Adrenal gland (tissue), 12 donors: ENCODE results near the gene RPTOR. TPM values are rescaled to one million over a fixed set of nuclear protein-coding genes. Genes with fewer than 3 reads are reported as not detected.

ENCODE experiments used
- DNase-seq, 7 donors: peaks; one replicate each; pipeline ENCODE4 v3.0.0-alpha.2; 2019 to 2020
- H3K27ac ChIP-seq, 5 donors: fragments of 200-600 bp; sonication (generic) in 4 of 5; 1 replicate in 3 of 5; 2 replicates in 2 of 5; pipeline versions ENCODE4 v1.5.1 to v1.8.0; 2016 to 2020; ENCODE audit warnings: mild to moderate bottlenecking in 1 of 5
- H3K27me3 ChIP-seq: fragments of 200-600 bp; 2 replicates; pipeline ENCODE4 v1.8.0; 2021
- H3K36me3 ChIP-seq, 2 donors: fragments of 200-600 bp; replicated peaks in 1 of 2; 1 replicate in 1 of 2; 2 replicates in 1 of 2; pipeline versions ENCODE4 v1.5.1 to v1.8.0; 2018 to 2022
- H3K4me1 ChIP-seq, 2 donors: fragments of 200-600 bp; replicated peaks in 1 of 2; 1 replicate in 1 of 2; 2 replicates in 1 of 2; pipeline versions ENCODE4 v1.5.1 to v1.8.0; 2018 to 2021
- H3K4me3 ChIP-seq, 4 donors: fragments of 200-600 bp; sonication (generic) in 3 of 4; one replicate each; pipeline ENCODE4 v1.5.1; 2016 to 2018
- H3K9me3 ChIP-seq, 3 donors: fragments of 200-600 bp; sonication (generic) in 1 of 3; replicated peaks in 1 of 3; 1 replicate in 2 of 3; 2 replicates in 1 of 3; pipeline versions ENCODE4 v1.5.1 to v1.8.0; 2016 to 2021
- CTCF ChIP-seq, 6 experiments: fragments of 450-650 bp in 4 of 6; fragments of 200-600 bp in 2 of 6; sonication (generic) in 1 of 6; IDR thresholded peaks; 1 replicate in 5 of 6; 2 replicates in 1 of 6; pipeline versions ENCODE4 v1.5.1 to v1.8.0; 2016 to 2021; ENCODE audit warnings: antibody characterized with exemption in 6 of 6, mild to moderate bottlenecking in 2 of 6, moderate library complexity in 1 of 6
- POLR2A ChIP-seq, 2 donors: fragments of 450-650 bp; IDR thresholded peaks; one replicate each; pipeline ENCODE4 v1.6.1; 2017; ENCODE audit warnings: antibody characterized with exemption in 2 of 2, mild to moderate bottlenecking in 2 of 2, moderate library complexity in 1 of 2
- WGBS, 4 donors: extraction: QIAGEN DNeasy Blood & Tissue Kit in 2 of 4; methylation state at CpG; one replicate each; pipeline versions ENCODE4 v1.1.5 to v1.1.7; 2013 to 2017; 5-methylcytosine and 5-hydroxymethylcytosine counted together
- intact Hi-C, 2 donors: fragments of 100-400 bp; cut with DNase I; formaldehyde crosslinking; loops; one replicate each; pipeline versions ENCODE4 v1.14.1 to v1.15.0; 2022 to 2023
- polyA plus RNA-seq, 3 donors: library from polyadenylated mRNA; stranded (reverse); fragments of 200-250 nt in 2 of 3; fragments of 350-450 nt in 1 of 3; fragmentation: Illumina TruSeq in 1 of 3; extraction: RNeasy Lipid Tissue Mini Kit (QIAGEN cat#74804) in 1 of 3; gene quantifications; one replicate each; pipeline ENCODE4 v1.2.3, GENCODE V29; 2013 to 2014
- total RNA-seq, 9 donors: library from RNA; depleted of rRNA in 4 of 9; stranded (reverse); fragments of >200 nt in 4 of 9; fragments of 120-200 nt in 1 of 9; fragmentation: NEBNext Ultra II Directional in 1 of 9; extraction: Animal tissue kit (Norgen Biotek cat#: 25700) in 1 of 9; gene quantifications; one replicate each; pipeline versions ENCODE4 v1.1.0 to v1.2.4, GENCODE V29; 2013 to 2023
- donor health status: healthy with polysubstance abuse.
- donor health status: Bipolar disorder and iron deficiency.
- donor health status: DM: yes; HTN: yes; CAD: no.
- donor health status: DM: no; HTN: no; CAD: no.
- donor health status: DM: no; HTN: no; CAD: no.
- donor health status: DM: yes; HTN: yes; CAD: no.

RPTOR gene
- total and polyA plus RNA-seq, 12 donors: 9.7 to 53.3 (median 29.7) TPM

GRCh38 chr17:80703142-80703478 is 158.5 kb downstream of the RPTOR start:
- 74 to 85% (median 77%) methylated on average over 9 of the region's 9 CpGs for WGBS, 4 donors

GRCh38 chr17:80704381-80704819 is 159.8 kb downstream of the RPTOR start:
- Histone ChIP-seq H3K4me1 (peaks cover 0 to 6% of the 10 kb centered on the region in 2 donors), H3K27me3 (no peaks in the 10 kb centered on the region), H3K36me3 (no peaks in the 10 kb centered on the region), H3K27ac (no peak overlapping the region), H3K4me3 (no peak overlapping the region), H3K9me3 (no peaks in the 10 kb centered on the region)
- no peak for DNase-seq
- 78 to 93% (median 85%) methylated on average over 3 of the region's 3 CpGs for WGBS, 4 donors
- intact Hi-C loops: no loop called here
- no peak for TF ChIP-seq CTCF (IDR thresholded peaks at IDR 0.05)
- TF ChIP-seq POLR2A (IDR thresholded peaks at IDR 0.05): no peak

More at GRCh38 chr17:80703142-80703478, 158.5 kb downstream of the RPTOR start:
- no peaks in the 10 kb centered on the region for H3K27me3 ChIP-seq
- no peaks in the 10 kb centered on the region for H3K9me3 ChIP-seq
- DNase-seq: no peak
- H3K27ac ChIP-seq: peak overlapping the region in 1 of 5 donors; percentile 56
- TF ChIP-seq POLR2A (IDR thresholded peaks at IDR 0.05): no peak
- TF ChIP-seq CTCF (IDR thresholded peaks at IDR 0.05): no peak
- intact Hi-C loops: no loop called here
- peaks cover 0 to 6% of the 10 kb centered on the region in 2 donors for H3K4me1 ChIP-seq
- H3K36me3 ChIP-seq: no peaks in the 10 kb centered on the region
- H3K4me3 ChIP-seq: no peak overlapping the region

- WGBS, 4 donors: 90 to 96% (median 93%) methylated on average over 13 of the region's 13 CpGs
- no peak overlapping the region for H3K27ac ChIP-seq
- intact Hi-C loops: no loop called here
- no peak for DNase-seq
- H3K27me3 ChIP-seq: no peaks in the 10 kb centered on the region
- TF ChIP-seq POLR2A (IDR thresholded peaks at IDR 0.05): no peak
- no peak for TF ChIP-seq CTCF (IDR thresholded peaks at IDR 0.05)
- peaks cover 0 to 6% of the 10 kb centered on the region in 2 donors for H3K4me1 ChIP-seq
- no peaks in the 10 kb centered on the region for H3K9me3 ChIP-seq
- no peak overlapping the region for H3K4me3 ChIP-seq
- no peaks in the 10 kb centered on the region for H3K36me3 ChIP-seq
Observed at GRCh38 chr17:80704894-80705293, 160.3 kb downstream of the RPTOR start.

GRCh38 chr17:80705988-80706387 is 161.3 kb downstream of the RPTOR start:
- no peak for DNase-seq
- no peaks in the 10 kb centered on the region for H3K9me3 ChIP-seq
- no peaks in the 10 kb centered on the region for H3K36me3 ChIP-seq
- 65 to 70% (median 65%) methylated on average over 5 of the region's 5 CpGs for WGBS, 4 donors
- H3K27me3 ChIP-seq: no peaks in the 10 kb centered on the region
- intact Hi-C loops: no loop called here
- H3K4me3 ChIP-seq: no peak overlapping the region
- peaks cover 0 to 6% of the 10 kb centered on the region in 2 donors for H3K4me1 ChIP-seq
- no peak overlapping the region for H3K27ac ChIP-seq
- TF ChIP-seq POLR2A (IDR thresholded peaks at IDR 0.05) (no peak), CTCF (IDR thresholded peaks at IDR 0.05) (no peak)
